Measurements from ENCODE around the gene ZNF80. TPM values are rescaled to one million over a fixed set of nuclear protein-coding genes. Genes with fewer than 3 reads are reported as not detected.

Gene ZNF80
- total RNA-seq, 1 experiment from 2014 or later = not detected

DNA sequence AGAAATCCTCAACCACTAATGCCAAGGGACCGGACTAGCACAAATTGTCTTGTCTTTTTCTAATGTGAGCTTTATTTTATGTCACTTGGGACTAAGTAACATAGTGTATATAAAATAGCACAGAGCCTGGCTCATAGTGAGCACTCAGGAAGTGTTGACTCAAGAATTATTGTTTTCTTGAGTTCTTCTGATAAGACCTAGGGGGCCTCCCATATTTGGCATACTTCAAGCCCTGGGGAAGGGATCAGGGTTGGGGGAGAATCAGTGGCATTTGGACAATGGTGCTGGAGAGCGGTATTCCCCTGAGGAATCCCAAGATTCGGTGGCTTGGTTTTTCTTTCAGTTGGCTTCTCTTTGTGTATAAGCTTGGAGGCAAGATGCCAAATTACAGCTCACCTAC is 19.4 kb downstream of the ZNF80 start:
- intact Hi-C loops (cut with micrococcal nuclease) = no loop called here
- POLR2A ChIA-PET = no interaction called here
- peaks cover 11% of the 10 kb centered on the region for H3K27me3 Mint-ChIP-seq (ENCODE audit: insufficient read depth, unreplicated experiment)

DNA sequence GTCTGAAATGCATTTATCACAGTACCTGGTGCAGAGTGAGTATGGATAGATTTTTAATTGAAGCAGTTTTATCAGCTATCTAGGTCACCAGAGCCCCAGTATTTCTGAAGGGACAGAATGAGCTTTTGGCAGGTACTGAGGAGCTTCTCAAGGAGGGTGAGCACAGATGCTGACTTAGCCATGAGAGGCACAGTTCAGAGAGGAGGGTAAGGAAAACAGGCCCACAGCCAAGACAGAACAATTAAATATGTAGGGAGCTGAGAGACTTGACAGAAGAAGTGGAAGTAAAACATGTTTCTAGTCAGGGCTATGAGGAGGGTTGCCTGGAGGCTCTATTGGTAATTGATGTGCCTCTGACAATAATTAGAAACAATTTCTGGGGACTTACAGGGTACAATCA is 20.1 kb downstream of the ZNF80 start:
- TF ChIP-seq, protein P1, sequence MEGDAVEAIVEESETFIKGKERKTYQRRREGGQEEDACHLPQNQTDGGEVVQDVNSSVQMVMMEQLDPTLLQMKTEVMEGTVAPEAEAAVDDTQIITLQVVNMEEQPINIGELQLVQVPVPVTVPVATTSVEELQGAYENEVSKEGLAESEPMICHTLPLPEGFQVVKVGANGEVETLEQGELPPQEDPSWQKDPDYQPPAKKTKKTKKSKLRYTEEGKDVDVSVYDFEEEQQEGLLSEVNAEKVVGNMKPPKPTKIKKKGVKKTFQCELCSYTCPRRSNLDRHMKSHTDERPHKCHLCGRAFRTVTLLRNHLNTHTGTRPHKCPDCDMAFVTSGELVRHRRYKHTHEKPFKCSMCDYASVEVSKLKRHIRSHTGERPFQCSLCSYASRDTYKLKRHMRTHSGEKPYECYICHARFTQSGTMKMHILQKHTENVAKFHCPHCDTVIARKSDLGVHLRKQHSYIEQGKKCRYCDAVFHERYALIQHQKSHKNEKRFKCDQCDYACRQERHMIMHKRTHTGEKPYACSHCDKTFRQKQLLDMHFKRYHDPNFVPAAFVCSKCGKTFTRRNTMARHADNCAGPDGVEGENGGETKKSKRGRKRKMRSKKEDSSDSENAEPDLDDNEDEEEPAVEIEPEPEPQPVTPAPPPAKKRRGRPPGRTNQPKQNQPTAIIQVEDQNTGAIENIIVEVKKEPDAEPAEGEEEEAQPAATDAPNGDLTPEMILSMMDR (IDR thresholded peaks at IDR 0.05; ENCODE audit: unreplicated experiment) = no peak
- CTCF ChIA-PET = interaction anchor here (1.1 to 1.3 kb wide), 2 partner anchors 10 to 69 kb away, joined by 3 to 5 read pairs; no protein-coding TSS in a partner anchor
- Mint-ChIP-seq H3K27ac (ENCODE audit: low read depth, unreplicated experiment) (no peak overlapping the region), H3K36me3 (ENCODE audit: insufficient read depth, unreplicated experiment) (no peaks in the 10 kb centered on the region), H3K27me3 (ENCODE audit: insufficient read depth, unreplicated experiment) (peaks cover 11% of the 10 kb centered on the region), H3K9me3 (ENCODE audit: unreplicated experiment) (no peaks in the 10 kb centered on the region), H3K4me3 (ENCODE audit: unreplicated experiment) (no peak overlapping the region), H3K4me1 (ENCODE audit: insufficient read depth, unreplicated experiment) (no peaks in the 10 kb centered on the region)
- BruUV-seq (replicated peaks) = no TSS peak
- no peak for DNase-seq (ENCODE audit: unreplicated experiment)
- intact Hi-C loops (cut with micrococcal nuclease) = no loop called here
- POLR2A ChIA-PET = no interaction called here

More for the DNA sequence above, 19.4 kb downstream of the ZNF80 start:
- DNase-seq (ENCODE audit: unreplicated experiment) = no peak
- Mint-ChIP-seq H3K4me3 (ENCODE audit: unreplicated experiment) (no peak overlapping the region), H3K4me1 (ENCODE audit: insufficient read depth, unreplicated experiment) (no peaks in the 10 kb centered on the region), H3K36me3 (ENCODE audit: insufficient read depth, unreplicated experiment) (no peaks in the 10 kb centered on the region), H3K9me3 (ENCODE audit: unreplicated experiment) (no peaks in the 10 kb centered on the region), H3K27ac (ENCODE audit: low read depth, unreplicated experiment) (no peak overlapping the region)
- no TSS peak for BruUV-seq (replicated peaks)
- TF ChIP-seq, protein P1 (IDR thresholded peaks at IDR 0.05; ENCODE audit: unreplicated experiment) = no peak
- CTCF ChIA-PET = interaction anchor here (0.6 to 1.1 kb wide), 2 partner anchors 70 to 949 kb away, joined by 3 read pairs; no protein-coding TSS in a partner anchor

DNA sequence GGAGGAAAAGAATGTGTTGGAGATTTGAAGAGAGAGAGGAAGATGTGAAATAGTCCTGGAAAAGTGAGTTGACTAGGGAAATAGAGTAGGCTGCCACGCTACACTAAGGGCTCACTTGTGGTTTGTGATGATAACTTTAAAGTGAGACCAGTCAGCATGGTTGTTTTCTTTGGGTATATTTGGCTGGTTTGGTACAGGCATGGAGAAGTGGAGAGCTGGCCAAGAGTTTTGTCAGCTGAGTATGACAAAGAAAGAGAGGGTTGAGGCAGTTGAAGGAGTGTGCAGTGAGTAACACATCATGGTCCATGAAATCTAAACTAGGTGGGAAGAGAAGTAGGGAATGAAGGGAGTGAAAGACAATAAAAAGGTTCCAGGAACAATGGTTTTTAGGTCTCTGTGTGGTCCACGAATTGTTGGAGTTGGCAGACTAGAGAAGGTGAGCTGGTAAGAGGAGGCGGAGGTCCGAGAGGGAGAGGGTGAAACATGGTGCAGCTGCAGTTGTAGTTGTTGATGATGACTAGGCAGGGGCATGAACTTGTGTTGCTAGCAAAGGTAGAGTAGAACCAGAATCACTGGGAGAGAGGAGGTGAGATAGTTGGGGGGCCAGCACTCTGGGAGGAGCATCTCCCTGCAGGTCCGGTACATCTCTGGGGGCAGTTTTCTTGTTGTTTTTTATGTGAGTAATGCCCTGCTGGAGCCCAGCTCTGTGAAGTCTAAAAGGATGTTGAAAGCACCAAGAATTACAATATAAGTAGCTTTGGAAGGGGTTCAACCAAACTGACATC is 21.0 kb downstream of the ZNF80 start:
- no peak for DNase-seq (ENCODE audit: unreplicated experiment)
- no TSS peak for BruUV-seq (replicated peaks)
- Mint-ChIP-seq H3K4me1 (ENCODE audit: insufficient read depth, unreplicated experiment) (no peaks in the 10 kb centered on the region), H3K27ac (ENCODE audit: low read depth, unreplicated experiment) (no peak overlapping the region), H3K27me3 (ENCODE audit: insufficient read depth, unreplicated experiment) (peaks cover 11% of the 10 kb centered on the region), H3K4me3 (ENCODE audit: unreplicated experiment) (no peak overlapping the region), H3K36me3 (ENCODE audit: insufficient read depth, unreplicated experiment) (no peaks in the 10 kb centered on the region), H3K9me3 (ENCODE audit: unreplicated experiment) (no peaks in the 10 kb centered on the region)
- TF ChIP-seq, protein P1 (IDR thresholded peaks at IDR 0.05; ENCODE audit: unreplicated experiment) = no peak
- intact Hi-C loops (cut with micrococcal nuclease) = no loop called here
- CTCF ChIA-PET = interaction anchor here (1.3 kb wide), 1 partner anchor 11 kb away, joined by 5 read pairs; no protein-coding TSS in a partner anchor
- POLR2A ChIA-PET = no interaction called here

DNA sequence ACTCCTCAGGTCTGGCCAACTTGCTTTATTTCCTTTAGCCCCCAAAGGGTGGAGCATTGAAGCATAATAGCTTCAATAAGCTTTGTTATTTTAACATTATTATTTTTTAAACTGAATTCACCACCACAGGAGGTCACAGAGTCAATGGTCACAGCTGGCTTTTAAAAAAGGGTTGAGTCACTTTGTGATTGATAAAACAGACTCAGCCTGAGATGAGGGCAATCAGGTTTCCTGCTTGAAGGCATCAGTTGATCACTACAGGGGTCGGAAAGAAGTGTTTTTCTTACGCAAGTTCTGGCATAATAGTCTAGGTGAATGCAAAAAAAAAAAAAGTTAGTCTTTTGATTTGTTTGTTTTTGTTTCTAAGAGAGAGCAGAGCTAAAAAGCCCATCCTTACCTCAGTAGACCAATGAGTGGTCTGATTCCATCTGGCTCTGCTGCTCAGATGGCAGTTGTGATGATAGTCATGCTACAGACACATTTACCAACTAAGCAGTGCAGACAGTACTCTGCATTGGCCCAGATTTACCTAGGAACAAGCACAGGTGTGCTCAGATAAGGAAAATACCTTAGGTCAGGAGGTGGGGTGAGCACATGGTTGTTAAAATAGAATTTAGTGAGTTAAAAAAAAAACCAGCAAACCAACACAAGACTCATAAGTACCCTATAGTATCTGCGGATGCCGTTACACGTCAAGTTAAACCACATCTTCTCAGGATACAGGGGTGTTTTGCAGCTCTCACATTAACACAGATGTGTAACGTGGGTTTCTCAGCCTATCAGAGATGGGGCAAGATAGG is 22.6 kb downstream of the ZNF80 start:
- intact Hi-C loops (cut with micrococcal nuclease) = no loop called here
- ChIA-PET POLR2A (no interaction called here), CTCF (interaction anchor here (0.6 to 1.0 kb wide), 3 partner anchors 77 to 1845 kb away, joined by 3 to 4 read pairs (median 3); no protein-coding TSS in a partner anchor)
- no peaks in the 10 kb centered on the region for H3K4me1 Mint-ChIP-seq (ENCODE audit: insufficient read depth, unreplicated experiment)
- H3K36me3 Mint-ChIP-seq (ENCODE audit: insufficient read depth, unreplicated experiment) = no peaks in the 10 kb centered on the region
- TF ChIP-seq, protein P1 (IDR thresholded peaks at IDR 0.05; ENCODE audit: unreplicated experiment) = no peak
- H3K4me3 Mint-ChIP-seq (ENCODE audit: unreplicated experiment) = no peak overlapping the region
- no peak overlapping the region for H3K27ac Mint-ChIP-seq (ENCODE audit: low read depth, unreplicated experiment)
- DNase-seq (ENCODE audit: unreplicated experiment) = no peak
- BruUV-seq (replicated peaks) = no TSS peak
- H3K27me3 Mint-ChIP-seq (ENCODE audit: insufficient read depth, unreplicated experiment) = peaks cover 8% of the 10 kb centered on the region
- no peaks in the 10 kb centered on the region for H3K9me3 Mint-ChIP-seq (ENCODE audit: unreplicated experiment)
